Neural cell (in vitro differentiated cells): ENCODE results near the gene NPEPPS. TPM values are rescaled to one million over a fixed set of nuclear protein-coding genes. Genes with fewer than 3 reads are reported as not detected.

Experiments used
- H2AFZ ChIP-seq: fragments of 200-600, 300-800 bp; sonication (generic), shearing (Covaris generic); 2 replicates; pipeline ENCODE4 v1.6.0; 2014; ENCODE audit warnings: low read depth, mild to moderate bottlenecking, antibody characterized with exemption, low read length, moderate library complexity
- H3F3A ChIP-seq: fragments of 200-600 bp; shearing (Covaris generic); 2 replicates; pipeline ENCODE4 v1.6.1; 2016; ENCODE audit warnings: mild to moderate bottlenecking, moderate library complexity, mixed read lengths, antibody characterized with exemption, low read length; ENCODE audit not compliant: insufficient read depth, poor library complexity, severe bottlenecking
- H3K27ac ChIP-seq: fragments of 200-600, 300-800 bp; sonication (generic), shearing (Covaris generic); 2 replicates; pipeline ENCODE4 v1.5.1; 2014; ENCODE audit warnings: mild to moderate bottlenecking, low read length, moderate library complexity
- H3K27me3 ChIP-seq: fragments of 300-800, 200-600 bp; sonication (generic), shearing (Covaris generic); 2 replicates; pipeline ENCODE4 v1.6.0; 2014; ENCODE audit warnings: mild to moderate bottlenecking, low read depth, low read length, moderate library complexity; ENCODE audit not compliant: insufficient read depth
- H3K36me3 ChIP-seq: fragments of 300-800, 200-600 bp; sonication (generic), shearing (Covaris generic); 2 replicates; pipeline ENCODE4 v1.5.1; 2014; ENCODE audit warnings: mild to moderate bottlenecking, antibody characterized with exemption, low read length, moderate library complexity; ENCODE audit not compliant: insufficient read depth
- H3K4me2 ChIP-seq: fragments of 300-800, 200-600 bp; sonication (generic), shearing (Covaris generic); 2 replicates; pipeline ENCODE4 v1.6.0; 2014; ENCODE audit warnings: mild to moderate bottlenecking, low read length
- H3K4me3 ChIP-seq: fragments of 300-800, 200-600 bp; sonication (generic), shearing (Covaris generic); 2 replicates; pipeline ENCODE4 v1.5.1; 2014; ENCODE audit warnings: mild to moderate bottlenecking, low read length, moderate library complexity
- H3K79me2 ChIP-seq: fragments of 200-600 bp; shearing (Covaris generic); replicated peaks from 2 replicates; pipeline ENCODE4 v1.6.0; 2014; ENCODE audit warnings: mild to moderate bottlenecking, low read length, moderate library complexity; ENCODE audit not compliant: insufficient read depth
- H3K9ac ChIP-seq: fragments of 300-800, 200-600 bp; sonication (generic), shearing (Covaris generic); 2 replicates; pipeline ENCODE4 v1.6.1; 2016; ENCODE audit warnings: mild to moderate bottlenecking, low read length, mixed read lengths
- H3K9me2 ChIP-seq: fragments of 200-600 bp; shearing (Covaris generic); 2 replicates; pipeline ENCODE4 v1.6.1; 2016; ENCODE audit warnings: mild to moderate bottlenecking, low read length, mixed read lengths; ENCODE audit not compliant: insufficient read depth
- H3K9me3 ChIP-seq: fragments of 200-600, 300-800 bp; sonication (generic), shearing (Covaris generic); 2 replicates; pipeline ENCODE4 v1.6.1; 2016; ENCODE audit warnings: mild to moderate bottlenecking, mixed run types, low read length, moderate library complexity, mixed read lengths
- H4K20me1 ChIP-seq: fragments of 200-600 bp; shearing (Covaris generic); 2 replicates; pipeline ENCODE4 v1.6.1; 2016; ENCODE audit warnings: mild to moderate bottlenecking, mixed run types; ENCODE audit not compliant: insufficient read depth
- EP300 ChIP-seq: fragments of 450-650 bp; conservative IDR thresholded peaks from 2 replicates; pipeline ENCODE4 v1.6.1; 2014; ENCODE audit warnings: antibody characterized with exemption, mild to moderate bottlenecking, moderate library complexity; ENCODE audit not compliant: poor library complexity, severe bottlenecking
- EZH2 ChIP-seq: fragments of 200-600, 300-800 bp; shearing (Covaris generic), sonication (generic); IDR thresholded peaks from 2 replicates; pipeline ENCODE4 v1.6.1; 2014; ENCODE audit warnings: antibody characterized with exemption, low read length, borderline replicate concordance, mild to moderate bottlenecking; ENCODE audit not compliant: insufficient read depth, poor library complexity, severe bottlenecking
- MXI1 ChIP-seq: fragments of 450-650 bp; conservative IDR thresholded peaks from 2 replicates; pipeline ENCODE4 v1.6.1; 2014; ENCODE audit warnings: antibody characterized with exemption, mild to moderate bottlenecking; ENCODE audit not compliant: poor library complexity, severe bottlenecking
- POLR2AphosphoS5 ChIP-seq: IDR thresholded peaks from 2 replicates; pipeline ENCODE4 v1.6.1; 2012
- RAD21 ChIP-seq: fragments of 450-650 bp; conservative IDR thresholded peaks from 2 replicates; pipeline ENCODE4 v1.6.1; 2014; ENCODE audit warnings: antibody characterized with exemption, mild to moderate bottlenecking, moderate library complexity
- REST ChIP-seq: IDR thresholded peaks from 2 replicates; pipeline ENCODE4 v1.6.1; 2012; ENCODE audit warnings: borderline replicate concordance
- SMC3 ChIP-seq: fragments of 450-650 bp; conservative IDR thresholded peaks from 2 replicates; pipeline ENCODE4 v1.6.1; 2014; ENCODE audit warnings: antibody characterized with exemption, mild to moderate bottlenecking, moderate library complexity; ENCODE audit not compliant: poor library complexity
- TAF1 ChIP-seq: IDR thresholded peaks from 2 replicates; pipeline ENCODE4 v1.6.1; 2012; ENCODE audit warnings: low read depth
- polyA plus RNA-seq: library from polyadenylated mRNA; depleted of rRNA; stranded (reverse); fragments of >200 nt; gene quantifications from 2 replicates; pipeline ENCODE4 v1.2.3, GENCODE V29; 2014
- TF ChIP-seq, protein P1 (sequence below): fragments of 450-650 bp; IDR thresholded peaks from 2 replicates; pipeline ENCODE4 v1.5.1; 2014; ENCODE audit warnings: antibody characterized with exemption, mild to moderate bottlenecking, moderate library complexity; ENCODE audit not compliant: poor library complexity, severe bottlenecking

Gene NPEPPS
- polyA plus RNA-seq, 1 donor from 2014 or later = 150 TPM

GRCh38 chr17:47641202-47641601 is 110.3 kb downstream of the NPEPPS start:
- no peak overlapping the region for H2AFZ ChIP-seq
- H3K4me2 ChIP-seq = no peak overlapping the region
- no peaks in the 10 kb centered on the region for H3F3A ChIP-seq
- H3K79me2 ChIP-seq = no peaks in the 10 kb centered on the region
- H4K20me1 ChIP-seq = no peaks in the 10 kb centered on the region
- TF ChIP-seq EZH2 (no peak), SMC3 (no peak), REST (no peak), EP300 (no peak), RAD21 (no peak), MXI1 (no peak), TAF1 (no peak)
- TF ChIP-seq, protein P1, sequence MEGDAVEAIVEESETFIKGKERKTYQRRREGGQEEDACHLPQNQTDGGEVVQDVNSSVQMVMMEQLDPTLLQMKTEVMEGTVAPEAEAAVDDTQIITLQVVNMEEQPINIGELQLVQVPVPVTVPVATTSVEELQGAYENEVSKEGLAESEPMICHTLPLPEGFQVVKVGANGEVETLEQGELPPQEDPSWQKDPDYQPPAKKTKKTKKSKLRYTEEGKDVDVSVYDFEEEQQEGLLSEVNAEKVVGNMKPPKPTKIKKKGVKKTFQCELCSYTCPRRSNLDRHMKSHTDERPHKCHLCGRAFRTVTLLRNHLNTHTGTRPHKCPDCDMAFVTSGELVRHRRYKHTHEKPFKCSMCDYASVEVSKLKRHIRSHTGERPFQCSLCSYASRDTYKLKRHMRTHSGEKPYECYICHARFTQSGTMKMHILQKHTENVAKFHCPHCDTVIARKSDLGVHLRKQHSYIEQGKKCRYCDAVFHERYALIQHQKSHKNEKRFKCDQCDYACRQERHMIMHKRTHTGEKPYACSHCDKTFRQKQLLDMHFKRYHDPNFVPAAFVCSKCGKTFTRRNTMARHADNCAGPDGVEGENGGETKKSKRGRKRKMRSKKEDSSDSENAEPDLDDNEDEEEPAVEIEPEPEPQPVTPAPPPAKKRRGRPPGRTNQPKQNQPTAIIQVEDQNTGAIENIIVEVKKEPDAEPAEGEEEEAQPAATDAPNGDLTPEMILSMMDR = no peak
- no peaks in the 10 kb centered on the region for H3K27me3 ChIP-seq
- H3K27ac ChIP-seq = no peak overlapping the region
- H3K9ac ChIP-seq = no peak overlapping the region
- H3K9me3 ChIP-seq = no peaks in the 10 kb centered on the region
- H3K36me3 ChIP-seq = no peaks in the 10 kb centered on the region
- H3K9me2 ChIP-seq = no peaks in the 10 kb centered on the region
- H3K4me3 ChIP-seq = no peak overlapping the region

GRCh38 chr17:47643116-47643515 is 112.2 kb downstream of the NPEPPS start:
- H3K4me2 ChIP-seq = no peak overlapping the region
- TF ChIP-seq, protein P1 = no peak
- TF ChIP-seq SMC3 (no peak), EZH2 (no peak), REST (no peak), POLR2AphosphoS5 (no peak), MXI1 (no peak), RAD21 (no peak), EP300 (no peak), TAF1 (no peak)
- no peaks in the 10 kb centered on the region for H4K20me1 ChIP-seq
- no peaks in the 10 kb centered on the region for H3K9me3 ChIP-seq
- no peaks in the 10 kb centered on the region for H3F3A ChIP-seq
- H3K36me3 ChIP-seq = no peaks in the 10 kb centered on the region
- no peak overlapping the region for H2AFZ ChIP-seq
- no peaks in the 10 kb centered on the region for H3K79me2 ChIP-seq
- no peak overlapping the region for H3K9ac ChIP-seq
- no peaks in the 10 kb centered on the region for H3K9me2 ChIP-seq
- no peak overlapping the region for H3K27ac ChIP-seq
- H3K27me3 ChIP-seq = no peaks in the 10 kb centered on the region
- H3K4me3 ChIP-seq = no peak overlapping the region
